Measurements from ENCODE around the gene GSK3B. TPM values are rescaled to one million over a fixed set of nuclear protein-coding genes. Genes with fewer than 3 reads are reported as not detected.

The GSK3B gene
- total and polyA plus RNA-seq, 4 donors, result 11.0 to 64.9 (median 30.6) TPM

DNA sequence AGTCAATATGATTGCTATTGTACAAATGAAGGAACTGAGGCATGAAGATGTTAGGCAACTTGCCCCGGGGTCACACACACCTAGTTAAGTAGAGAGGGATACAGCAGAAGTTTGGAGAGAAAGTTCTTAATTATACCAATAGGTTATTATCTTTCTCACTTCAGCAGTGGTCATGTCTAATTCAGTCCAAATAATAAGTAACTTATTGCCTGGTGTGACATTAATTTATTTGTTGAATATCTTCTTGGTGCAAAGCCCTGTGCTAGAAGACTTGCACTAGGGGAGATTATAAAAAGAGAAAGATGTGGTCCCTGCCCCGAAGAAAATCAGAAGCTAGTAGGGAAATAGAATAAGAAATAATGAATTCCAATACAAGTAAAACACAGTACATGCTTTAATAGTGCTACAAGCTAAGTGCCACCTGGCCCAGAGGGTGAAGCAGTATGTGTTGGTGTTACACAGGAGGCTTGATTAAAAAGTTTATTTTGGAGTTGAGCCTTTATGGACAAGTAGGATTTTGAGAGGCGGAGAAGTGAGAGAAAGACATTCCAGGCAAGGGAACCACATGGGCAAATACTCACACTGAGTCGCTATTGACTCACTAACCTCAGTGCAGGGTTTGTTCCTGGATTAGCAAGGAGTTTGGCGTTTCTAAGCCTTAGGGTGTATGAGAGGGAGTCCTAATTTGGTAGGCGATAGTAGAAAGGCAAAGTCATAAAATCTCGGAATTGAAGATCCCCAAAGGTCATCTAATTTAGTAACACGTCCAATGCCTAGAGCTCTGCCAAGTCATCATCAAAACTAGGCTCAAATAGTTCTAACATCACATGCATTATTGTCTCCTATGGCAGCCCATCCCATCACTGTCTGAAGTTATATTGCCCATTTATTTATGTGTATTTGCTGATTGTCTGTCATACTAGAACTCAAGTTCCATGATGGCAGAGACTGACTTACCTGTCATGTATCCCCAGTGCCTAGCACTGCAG, 19.2 kb upstream of the GSK3B start:
- peaks cover 0 to 4% (median 0%) of the 10 kb centered on the region in 4 donors for H3K9me3 ChIP-seq (ENCODE audit: control insufficient read depth in 4 of 4, insufficient read depth in 3 of 4, low read length in 3 of 4)
- H3K27ac ChIP-seq (ENCODE audit: low read depth in 1 of 2, low read length in 1 of 2), result no peak overlapping the region
- H3K36me3 ChIP-seq (ENCODE audit: control insufficient read depth in 4 of 4, insufficient read depth in 4 of 4, low read length in 4 of 4), result no peaks in the 10 kb centered on the region
- no peak overlapping the region for H3K4me3 ChIP-seq
- H3K27me3 ChIP-seq (ENCODE audit: control insufficient read depth in 3 of 3, insufficient read depth in 3 of 3, low read length in 2 of 3), result no peaks in the 10 kb centered on the region
- no peak overlapping the region for H3K9ac ChIP-seq (ENCODE audit: insufficient read depth in 1 of 2, low read length in 2 of 2)
- no peak for TF ChIP-seq CTCF (IDR thresholded peaks at IDR 0.05; ENCODE audit: control extremely low read depth, extremely low read depth)
- 67 to 78% methylated on average over 8 of the region's 8 CpGs for WGBS, 2 donors
- DNase-seq (peak in 1 of 3 donors; percentile 41), ATAC-seq (ENCODE audit: insufficient read depth, low FRiP score) (peak; percentile 86)
- peaks cover 0 to 2% (median 0%) of the 10 kb centered on the region in 5 donors for H3K4me1 ChIP-seq (ENCODE audit: control insufficient read depth in 5 of 5, insufficient read depth in 5 of 5, low read length in 5 of 5)

GRCh38 chr3:120111898-120112297, 17.7 kb upstream of the GSK3B start:
- Histone ChIP-seq H3K4me3 (no peak overlapping the region), H3K9me3 (ENCODE audit: control insufficient read depth in 4 of 4, insufficient read depth in 3 of 4, low read length in 3 of 4) (no peaks in the 10 kb centered on the region), H3K36me3 (ENCODE audit: control insufficient read depth in 4 of 4, insufficient read depth in 4 of 4, low read length in 4 of 4) (no peaks in the 10 kb centered on the region), H3K27ac (ENCODE audit: low read depth in 1 of 2, low read length in 1 of 2) (no peak overlapping the region), H3K9ac (ENCODE audit: insufficient read depth in 1 of 2, low read length in 2 of 2) (no peak overlapping the region), H3K27me3 (ENCODE audit: control insufficient read depth in 3 of 3, insufficient read depth in 3 of 3, low read length in 2 of 3) (no peaks in the 10 kb centered on the region), H3K4me1 (ENCODE audit: control insufficient read depth in 5 of 5, insufficient read depth in 5 of 5, low read length in 5 of 5) (peaks cover 0 to 2% (median 0%) of the 10 kb centered on the region in 5 donors)
- ATAC-seq (ENCODE audit: insufficient read depth, low FRiP score), result no peak
- no peak for TF ChIP-seq CTCF (IDR thresholded peaks at IDR 0.05; ENCODE audit: control extremely low read depth, extremely low read depth)
- DNase-seq, result no peak
- 94 to 95% methylated on average over 1 of the region's 1 CpG for WGBS, 2 donors

GRCh38 chr3:120103276-120103675, 9.0 kb upstream of the GSK3B start:
- DNase-seq (no peak), ATAC-seq (ENCODE audit: insufficient read depth, low FRiP score) (no peak)
- no peak for TF ChIP-seq CTCF (IDR thresholded peaks at IDR 0.05; ENCODE audit: control extremely low read depth, extremely low read depth)
- no peak overlapping the region for H3K9ac ChIP-seq (ENCODE audit: insufficient read depth in 1 of 2, low read length in 2 of 2)
- peaks cover 0 to 3% (median under 1%) of the 10 kb centered on the region in 4 donors for H3K36me3 ChIP-seq (ENCODE audit: control insufficient read depth in 4 of 4, insufficient read depth in 4 of 4, low read length in 4 of 4)
- no peaks in the 10 kb centered on the region for H3K27me3 ChIP-seq (ENCODE audit: control insufficient read depth in 3 of 3, insufficient read depth in 3 of 3, low read length in 2 of 3)
- H3K4me1 ChIP-seq (ENCODE audit: control insufficient read depth in 5 of 5, insufficient read depth in 5 of 5, low read length in 5 of 5), result peaks cover 0 to 7% (median 0%) of the 10 kb centered on the region in 5 donors
- no peak overlapping the region for H3K4me3 ChIP-seq
- WGBS, 2 donors, result 84 to 86% methylated on average over 7 of the region's 7 CpGs
- no peak overlapping the region for H3K27ac ChIP-seq (ENCODE audit: low read depth in 1 of 2, low read length in 1 of 2)
- no peaks in the 10 kb centered on the region for H3K9me3 ChIP-seq (ENCODE audit: control insufficient read depth in 4 of 4, insufficient read depth in 3 of 4, low read length in 3 of 4)
